HG03520 (cell line): Measurements from ENCODE around the gene ASGR1.
"Not testable (repeated sequence)": the region's sequence is repeated elsewhere in the genome, so short reads cannot be mapped to it uniquely, and the experiment has no call there.

Experiments used
- ATAC-seq: cut with Tn5 transposase; IDR thresholded peaks from one replicate; pipeline ENCODE4 v1.9.1; 2021; ENCODE audit warnings: mild to moderate bottlenecking, moderate library complexity; ENCODE audit not compliant: unreplicated experiment

ASGR1 gene

DNA sequence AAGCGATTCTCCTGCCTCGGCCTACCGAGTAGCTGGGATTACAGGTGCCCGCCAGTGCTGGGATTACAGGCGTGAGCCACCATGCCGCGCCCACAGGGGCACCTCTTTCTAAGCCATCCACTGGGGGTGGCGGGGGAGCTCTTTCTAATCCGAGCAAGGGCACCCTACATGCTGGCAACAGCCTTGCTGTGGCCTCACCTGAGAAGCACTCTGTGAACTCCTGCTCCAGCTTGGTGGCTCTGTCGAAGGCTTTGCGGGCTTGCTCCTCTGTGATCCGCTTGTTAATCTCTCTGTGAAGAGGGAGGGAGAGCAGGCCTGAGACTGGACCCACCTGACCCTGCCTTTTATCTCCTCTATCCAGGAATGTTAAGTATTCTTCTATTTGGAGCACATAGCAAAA is 11.9 kb upstream of the ASGR1 start:
- no peak for ATAC-seq

GRCh38 chr17:7190276-7190917 is 11.2 kb upstream of the ASGR1 start:
- no peak for ATAC-seq

GRCh38 chr17:7186241-7186640 is 7.1 kb upstream of the ASGR1 start:
- ATAC-seq, result no peak

DNA sequence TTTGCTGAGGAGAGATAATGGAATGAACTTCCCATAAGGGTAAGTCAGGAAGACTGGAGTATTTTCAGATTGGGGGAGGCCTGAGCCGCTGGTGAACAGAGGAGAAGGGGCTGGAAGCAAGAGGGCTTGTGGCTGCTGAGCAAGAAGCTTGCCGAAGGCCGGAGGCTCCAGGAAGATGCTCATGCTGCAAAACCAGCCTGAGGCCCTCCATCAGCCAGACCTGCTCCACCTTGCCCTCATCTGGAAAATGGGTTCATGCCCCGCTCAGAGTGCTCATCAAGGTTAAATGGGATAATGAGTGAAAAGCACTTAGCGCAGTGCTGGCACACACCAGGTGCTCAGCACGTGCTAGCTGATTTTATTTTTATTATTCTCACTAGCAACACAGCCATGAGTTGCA is 5.5 kb upstream of the ASGR1 start:
- ATAC-seq, result no peak

DNA sequence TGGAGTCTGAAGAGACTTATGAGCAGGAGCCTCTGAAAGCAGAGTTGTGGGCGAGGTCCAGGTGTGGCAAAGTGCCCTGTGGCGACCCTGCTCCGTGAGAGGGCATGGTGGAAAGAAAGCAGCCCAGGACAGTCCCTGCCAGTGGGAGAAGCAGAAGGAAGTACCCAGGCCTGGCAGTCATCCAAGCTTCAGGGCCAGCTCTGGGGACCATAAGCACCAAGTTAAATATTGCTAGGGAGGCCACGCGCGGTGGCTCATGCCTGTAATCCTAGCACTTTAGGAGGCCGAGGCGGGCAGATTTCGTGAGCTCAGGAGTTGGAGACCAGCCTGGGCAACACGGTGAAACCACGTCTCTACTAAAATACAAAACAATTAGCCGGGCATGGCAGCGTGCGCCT is 4.9 kb upstream of the ASGR1 start:
- no peak for ATAC-seq

- ATAC-seq, result no peak
Observed at GRCh38 chr17:7183433-7184090, 4.4 kb upstream of the ASGR1 start.

DNA sequence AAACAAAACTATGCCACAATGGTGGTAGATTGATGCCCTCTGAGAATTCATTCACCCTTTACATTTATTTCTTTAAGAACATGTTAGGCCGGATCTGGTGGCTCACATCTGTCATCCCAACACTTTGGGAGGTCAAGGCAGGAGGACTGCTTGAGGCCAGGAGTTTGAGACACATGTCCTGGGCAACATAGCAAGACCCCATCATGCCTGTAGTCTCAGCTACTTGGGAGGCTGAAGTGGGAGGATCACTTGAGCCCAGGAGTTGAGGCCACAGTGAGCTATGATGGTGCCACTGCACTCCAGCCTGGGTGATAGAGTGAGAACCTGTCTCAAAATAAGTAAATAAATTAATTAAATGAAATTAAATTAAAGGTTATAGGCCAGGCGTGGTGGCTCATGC is 2.9 kb upstream of the ASGR1 start:
- ATAC-seq, result not testable (repeated sequence)

DNA sequence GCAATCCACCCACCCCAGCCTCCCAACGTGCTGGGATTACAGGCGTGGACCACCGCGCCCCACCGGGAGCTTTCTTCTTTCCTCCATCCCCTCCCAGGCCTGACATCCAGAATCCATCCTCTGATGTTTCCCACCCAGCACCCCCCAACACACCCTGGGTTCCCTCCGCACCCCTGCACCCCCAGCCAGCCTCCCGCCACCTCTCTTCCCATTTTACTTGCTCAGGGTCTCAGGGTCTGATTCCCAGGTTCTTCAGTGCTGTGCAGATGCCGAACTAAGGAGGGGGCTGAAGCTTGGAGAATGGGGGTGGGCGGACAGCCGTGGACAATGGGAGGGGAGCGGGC is 225 bp downstream of the ASGR1 start:
- ATAC-seq, result no peak

- no peak for ATAC-seq
Observed at GRCh38 chr17:7177954-7178477, 1.2 kb downstream of the ASGR1 start.

GRCh38 chr17:7177191-7177953 is 1.8 kb downstream of the ASGR1 start:
- no peak for ATAC-seq

DNA sequence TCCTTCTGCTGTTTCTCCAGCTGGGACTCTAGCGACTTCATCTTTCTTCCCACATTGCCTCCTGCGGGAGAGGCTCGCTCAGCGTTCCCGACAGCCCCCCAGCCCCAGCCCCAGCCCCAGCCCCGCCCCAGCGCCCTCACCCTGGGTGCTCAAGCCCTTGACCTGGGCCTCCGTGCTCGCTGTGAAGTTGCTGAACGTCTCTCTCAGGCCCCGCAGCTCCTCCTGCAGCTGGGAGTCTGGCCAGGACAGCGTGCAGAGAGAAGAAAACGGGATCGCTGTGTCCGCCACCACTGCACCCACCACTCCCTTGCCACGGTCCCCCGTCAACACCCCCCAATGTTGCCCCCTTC is 2.4 kb downstream of the ASGR1 start:
- no peak for ATAC-seq

DNA sequence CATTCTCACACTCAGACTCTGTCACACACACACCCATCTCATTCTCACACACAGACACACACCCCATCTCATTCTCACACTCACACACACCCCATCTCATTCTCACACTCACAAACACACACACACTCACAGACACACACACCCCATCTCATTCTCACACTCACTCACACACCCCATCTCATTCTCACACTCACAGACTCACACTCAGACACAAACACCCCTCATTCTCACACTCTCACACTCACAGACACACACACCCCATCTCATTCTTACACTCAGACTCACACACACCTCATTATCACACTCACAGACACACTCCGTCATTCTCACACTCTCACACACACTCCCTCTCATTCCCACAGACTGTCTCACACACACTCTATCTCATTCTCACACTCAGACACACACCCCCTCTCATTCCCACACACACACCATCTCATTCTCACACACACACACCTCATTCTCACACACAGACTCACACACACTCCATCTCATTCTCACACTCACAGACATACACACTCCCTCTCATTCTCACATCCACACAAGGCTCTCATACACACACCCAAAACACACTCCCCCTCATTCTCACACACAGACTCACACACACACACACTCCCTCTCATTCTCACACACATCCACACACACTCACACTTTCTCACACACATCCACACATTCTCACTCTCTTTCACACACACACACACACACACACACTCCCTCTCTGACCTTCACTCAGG is 2.9 kb downstream of the ASGR1 start:
- ATAC-seq, result no peak

- ATAC-seq, result no peak
Observed at GRCh38 chr17:7175330-7175733, 3.8 kb downstream of the ASGR1 start.

- no peak for ATAC-seq
Observed at GRCh38 chr17:7174603-7175326, 4.4 kb downstream of the ASGR1 start.

GRCh38 chr17:7173687-7174602 is 5.2 kb downstream of the ASGR1 start:
- no peak for ATAC-seq

GRCh38 chr17:7172522-7173191 is 6.5 kb downstream of the ASGR1 start:
- ATAC-seq, result not testable (repeated sequence)

DNA sequence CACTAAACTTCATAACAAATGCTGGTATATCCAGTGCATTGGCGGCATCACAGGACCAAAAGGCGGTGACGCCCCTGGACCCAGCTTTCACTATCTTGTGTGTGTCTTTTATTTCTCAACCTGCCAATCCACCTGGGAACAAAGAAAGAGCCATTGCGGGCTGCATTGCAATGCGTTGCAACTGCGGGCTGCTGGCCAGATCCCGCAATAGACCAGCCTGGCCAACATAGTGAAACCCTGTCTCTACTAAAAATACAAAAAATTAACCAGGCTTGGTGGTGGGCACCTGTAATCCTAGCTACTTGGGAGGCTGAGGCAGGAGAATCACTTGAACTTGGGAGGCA is 9.6 kb downstream of the ASGR1 start:
- ATAC-seq, result not testable (repeated sequence)

- not testable (repeated sequence) for ATAC-seq
Observed at GRCh38 chr17:7168841-7169564, 10.2 kb downstream of the ASGR1 start.

GRCh38 chr17:7167832-7168231 is 11.3 kb downstream of the ASGR1 start:
- ATAC-seq, result no peak
